Measurements from ENCODE around the gene RUFY1. TPM values are rescaled to one million over a fixed set of nuclear protein-coding genes. Genes with fewer than 3 reads are reported as not detected.

Gene RUFY1
- total and polyA plus RNA-seq, 2 of the 13 experiments (the other 11 are each of a cell fraction or from before 2014, with no cell fraction given), result 19.9 to 31.9 TPM

- in situ Hi-C loops (cut with HindIII; ENCODE audit: extremely low pct_ligation_motif_present, low pct_unique_long_range_greater_than_20kb), result no loop called here
- peaks cover 49% of the 10 kb centered on the region for H4K20me1 ChIP-seq (ENCODE audit: insufficient read depth, low read length)
- TF ChIP-seq SMAD3 (CRISPR knock-in tag; IDR thresholded peaks at IDR 0.05) (peak; percentile 92), ZNF367 (CRISPR knock-in tag; IDR thresholded peaks at IDR 0.05; ENCODE audit: borderline replicate concordance) (no peak; the same call in 1 of the 2 replicates), SNAPC4 (CRISPR knock-in tag; IDR thresholded peaks at IDR 0.05) (peak; percentile 71), HNRNPK (IDR thresholded peaks at IDR 0.05; ENCODE audit: low read depth, low read length, poor library complexity, severe bottlenecking) (peak; percentile 13), KLF16 (CRISPR knock-in tag; IDR thresholded peaks at IDR 0.05) (peak in 1 of 2 experiments; percentile 81; a peak in 3 of 4 replicates), ZFP90 (CRISPR knock-in tag; IDR thresholded peaks at IDR 0.05; ENCODE audit: borderline replicate concordance) (peak; percentile 49; the same call in 1 of the 2 replicates), LCORL (IDR thresholded peaks at IDR 0.05) (0 out of 2 replicates have a peak, but pooled peaks have one; percentile 19), LCORL (CRISPR knock-in tag; IDR thresholded peaks at IDR 0.05) (peak; percentile 84), TEAD3 (CRISPR knock-in tag; optimal IDR thresholded peaks at IDR 0.05; ENCODE audit: borderline replicate concordance) (peak; percentile 55), ZNF746 (CRISPR knock-in tag; IDR thresholded peaks at IDR 0.05) (no peak; the same call in none of the 2 replicates), HBP1 (CRISPR knock-in tag; IDR thresholded peaks at IDR 0.05; ENCODE audit: low read depth) (peak; percentile 75; the same call in 1 of the 2 replicates), SALL1 (CRISPR knock-in tag; IDR thresholded peaks at IDR 0.05) (peak; percentile 74; the same call in 1 of the 2 replicates), ZNF629 (CRISPR knock-in tag; conservative IDR thresholded peaks at IDR 0.05) (no peak), ZNF549 (CRISPR knock-in tag; IDR thresholded peaks at IDR 0.05) (no peak), CREB3 (CRISPR knock-in tag; IDR thresholded peaks at IDR 0.05) (no peak)
These were observed 72.9 kb downstream of the RUFY1 start, which contains the start of gene HNRNPH1 for GRCh38 chr5:179623003-179623905. TSS of gene HNRNPH1 (minus strand) at chr5:179623671. CDS start at chr5:179623133, 538 bp downstream.

More at GRCh38 chr5:179623003-179623905, 72.9 kb downstream of the RUFY1 start, which contains the start of gene HNRNPH1:
- Histone ChIP-seq H3K27ac (ENCODE audit: extremely low read length, insufficient read depth, low read length) (peak within 1 kb of the TSS; percentile 97), H3K4me1 (ENCODE audit: insufficient read depth, low read length) (peaks cover 51% of the 10 kb centered on the region), H3K4me3 (replicated peaks in 1 of 3; ENCODE audit: insufficient read depth in 1 of 3, low read depth in 2 of 3, low read length in 3 of 3) (peak within 1 kb of the TSS; percentile 96 to 99 (median 97)), H3K36me3 (replicated peaks in 1 of 2; ENCODE audit: control insufficient read depth in 1 of 2, insufficient read depth in 2 of 2, low read length in 2 of 2) (peaks cover 6 to 29% of the 10 kb centered on the region in 2 experiments), H2AFZ (ENCODE audit: low read length) (no peak within 1 kb of the TSS), H3K27me3 (ENCODE audit: control insufficient read depth in 1 of 2, insufficient read depth in 2 of 2, low read length in 2 of 2) (no peaks in the 10 kb centered on the region; a peak in 1 of 5 replicates), H3K4me2 (ENCODE audit: low read depth, low read length) (peak within 1 kb of the TSS; percentile 99), H3K9me3 (ENCODE audit: low read length) (no peaks in the 10 kb centered on the region), H3K79me2 (ENCODE audit: insufficient read depth, low read length) (peaks cover 57% of the 10 kb centered on the region), H3K9ac (ENCODE audit: insufficient read depth, low read depth, low read length) (peak within 1 kb of the TSS; percentile 98)
- WGBS (ENCODE audit: low lambda C conversion rate), result 0% methylated on average over 14 of the region's 92 CpGs
- BruUV-seq (replicated peaks), result TSS peak; percentile 22
- intact Hi-C loops (cut with micrococcal nuclease; ENCODE audit: unreplicated experiment), result loop anchor here (5.0 kb wide), 1 partner anchor 74 kb away; the partner anchor contains the start of gene CANX
- FAIRE-seq (peak; percentile 84), DNase-seq (ENCODE audit: low spot score) (peak; percentile 97), ATAC-seq (peak; percentile 62)
- ChIA-PET POLR2A (interaction anchor here (0.6 to 3.7 kb wide), 43 partner anchors 9 to 1621 kb away, joined by 3 to 102 read pairs (median 6); partner anchors contain the start of genes CANX, CBY3, MAML1 and RACK1), CTCF (ENCODE audit: low intra/inter-chr PET ratio, low total read pairs) (no interaction called here)
